Prostate gland (tissue), 2 donors: Measurements from ENCODE around the gene FOXC2.

Source experiments
- POLR2A ChIP-seq: fragments of 450-650 bp; IDR thresholded peaks from one replicate; pipeline ENCODE4 v1.6.1; 2016; ENCODE audit warnings: antibody characterized with exemption, mild to moderate bottlenecking
- POLR2AphosphoS5 ChIP-seq: sonication (generic); formaldehyde crosslinking; IDR thresholded peaks from one replicate; pipeline ENCODE4 v1.6.1; 2017; ENCODE audit warnings: antibody characterized with exemption
- TF ChIP-seq, protein P1 (sequence below), 4 experiments: fragments of 200-600 bp in 2 of 4; fragments of 450-650 bp in 2 of 4; sonication (generic) in 2 of 4; IDR thresholded peaks; 1 replicate in 3 of 4; 2 replicates in 1 of 4; pipeline ENCODE4 v1.5.1; 2016 to 2019; ENCODE audit warnings: antibody characterized with exemption in 4 of 4, mild to moderate bottlenecking in 2 of 4, moderate library complexity in 2 of 4

DNA sequence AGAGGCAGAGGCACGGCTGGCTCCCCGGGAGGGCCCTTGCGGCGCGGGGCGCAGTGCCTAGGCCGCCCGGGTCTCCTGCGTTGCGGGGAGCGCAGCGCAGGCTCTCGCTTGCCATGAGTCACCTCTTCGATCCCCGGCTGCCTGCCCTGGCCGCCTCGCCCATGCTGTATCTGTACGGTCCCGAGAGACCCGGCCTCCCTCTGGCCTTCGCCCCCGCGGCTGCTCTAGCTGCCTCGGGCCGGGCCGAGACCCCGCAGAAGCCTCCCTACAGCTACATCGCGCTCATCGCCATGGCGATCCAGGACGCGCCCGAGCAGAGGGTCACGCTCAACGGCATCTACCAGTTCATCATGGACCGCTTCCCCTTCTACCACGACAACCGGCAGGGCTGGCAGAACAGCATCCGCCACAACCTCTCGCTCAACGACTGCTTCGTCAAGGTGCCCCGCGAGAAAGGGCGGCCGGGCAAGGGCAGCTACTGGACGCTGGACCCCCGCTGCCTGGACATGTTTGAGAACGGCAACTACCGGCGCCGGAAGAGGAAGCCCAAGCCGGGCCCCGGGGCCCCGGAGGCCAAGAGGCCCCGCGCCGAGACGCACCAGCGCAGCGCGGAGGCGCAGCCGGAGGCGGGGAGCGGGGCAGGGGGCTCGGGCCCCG is 12.1 kb downstream of the FOXC2 start:
- TF ChIP-seq, protein P1, sequence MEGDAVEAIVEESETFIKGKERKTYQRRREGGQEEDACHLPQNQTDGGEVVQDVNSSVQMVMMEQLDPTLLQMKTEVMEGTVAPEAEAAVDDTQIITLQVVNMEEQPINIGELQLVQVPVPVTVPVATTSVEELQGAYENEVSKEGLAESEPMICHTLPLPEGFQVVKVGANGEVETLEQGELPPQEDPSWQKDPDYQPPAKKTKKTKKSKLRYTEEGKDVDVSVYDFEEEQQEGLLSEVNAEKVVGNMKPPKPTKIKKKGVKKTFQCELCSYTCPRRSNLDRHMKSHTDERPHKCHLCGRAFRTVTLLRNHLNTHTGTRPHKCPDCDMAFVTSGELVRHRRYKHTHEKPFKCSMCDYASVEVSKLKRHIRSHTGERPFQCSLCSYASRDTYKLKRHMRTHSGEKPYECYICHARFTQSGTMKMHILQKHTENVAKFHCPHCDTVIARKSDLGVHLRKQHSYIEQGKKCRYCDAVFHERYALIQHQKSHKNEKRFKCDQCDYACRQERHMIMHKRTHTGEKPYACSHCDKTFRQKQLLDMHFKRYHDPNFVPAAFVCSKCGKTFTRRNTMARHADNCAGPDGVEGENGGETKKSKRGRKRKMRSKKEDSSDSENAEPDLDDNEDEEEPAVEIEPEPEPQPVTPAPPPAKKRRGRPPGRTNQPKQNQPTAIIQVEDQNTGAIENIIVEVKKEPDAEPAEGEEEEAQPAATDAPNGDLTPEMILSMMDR (IDR thresholded peaks at IDR 0.05) = no peak
- no peak for TF ChIP-seq POLR2A
- TF ChIP-seq POLR2AphosphoS5 = no peak
